Measurements from ENCODE around the gene FAM180B. TPM values are rescaled to one million over a fixed set of nuclear protein-coding genes. Genes with fewer than 3 reads are reported as not detected.

FAM180B gene
- total RNA-seq, 1 donor from 2014 or later = 0.31 TPM

- H3K27ac Mint-ChIP-seq (ENCODE audit: unreplicated experiment) = peak overlapping the region; percentile 53
- no peak for DNase-seq (ENCODE audit: low spot score)
- no peaks in the 10 kb centered on the region for H3K9me3 Mint-ChIP-seq (ENCODE audit: unreplicated experiment)
- peaks cover 27% of the 10 kb centered on the region for H3K36me3 Mint-ChIP-seq (ENCODE audit: low read depth, unreplicated experiment)
- H3K4me1 Mint-ChIP-seq (ENCODE audit: unreplicated experiment) = peaks cover 44% of the 10 kb centered on the region
- peaks cover 7% of the 10 kb centered on the region for H3K27me3 Mint-ChIP-seq (ENCODE audit: unreplicated experiment)
- no peak overlapping the region for H3K4me3 Mint-ChIP-seq (ENCODE audit: unreplicated experiment)
- no peak for TF ChIP-seq CTCF (IDR thresholded peaks at IDR 0.05; ENCODE audit: unreplicated experiment)
Measured at GRCh38 chr11:47573321-47573720, 13.2 kb upstream of the FAM180B start.

DNA sequence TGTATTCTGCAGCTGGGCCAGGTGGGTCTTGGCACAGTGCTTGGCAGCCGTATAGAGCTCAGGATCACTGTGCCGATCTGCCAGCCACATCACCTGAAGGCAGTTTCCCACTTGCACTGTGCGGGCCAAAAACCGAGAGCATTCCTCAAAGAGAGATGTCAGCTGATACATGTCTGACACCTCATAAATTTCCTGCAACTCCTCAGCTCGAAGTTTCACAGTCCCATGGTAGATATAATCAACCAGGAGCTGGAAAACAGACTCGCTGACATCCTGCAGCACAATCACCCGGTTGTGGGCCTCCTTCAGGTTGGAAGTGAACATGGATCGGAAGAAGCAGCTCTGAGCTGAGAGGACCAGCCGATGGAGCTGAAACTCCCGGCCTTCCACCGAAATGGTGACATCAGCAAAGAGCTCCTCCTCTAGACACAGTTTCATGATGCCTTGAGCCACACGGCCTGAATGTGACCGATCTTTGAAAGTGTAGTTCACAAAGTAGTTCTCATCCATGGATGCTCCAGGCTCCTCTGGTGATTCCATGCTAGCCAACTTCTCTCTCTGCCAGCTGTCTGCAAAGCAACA lies 8.9 kb upstream of the FAM180B start:
- H3K4me3 Mint-ChIP-seq (ENCODE audit: unreplicated experiment) = peak overlapping the region; percentile 100
- no peak for TF ChIP-seq CTCF (IDR thresholded peaks at IDR 0.05; ENCODE audit: unreplicated experiment)
- no peaks in the 10 kb centered on the region for H3K9me3 Mint-ChIP-seq (ENCODE audit: unreplicated experiment)
- H3K36me3 Mint-ChIP-seq (ENCODE audit: low read depth, unreplicated experiment) = peaks cover 48% of the 10 kb centered on the region
- H3K27me3 Mint-ChIP-seq (ENCODE audit: unreplicated experiment) = peaks cover 25% of the 10 kb centered on the region
- peaks cover 58% of the 10 kb centered on the region for H3K4me1 Mint-ChIP-seq (ENCODE audit: unreplicated experiment)
- no peak for DNase-seq (ENCODE audit: low spot score)
- peak overlapping the region; percentile 99 for H3K27ac Mint-ChIP-seq (ENCODE audit: unreplicated experiment)

DNA sequence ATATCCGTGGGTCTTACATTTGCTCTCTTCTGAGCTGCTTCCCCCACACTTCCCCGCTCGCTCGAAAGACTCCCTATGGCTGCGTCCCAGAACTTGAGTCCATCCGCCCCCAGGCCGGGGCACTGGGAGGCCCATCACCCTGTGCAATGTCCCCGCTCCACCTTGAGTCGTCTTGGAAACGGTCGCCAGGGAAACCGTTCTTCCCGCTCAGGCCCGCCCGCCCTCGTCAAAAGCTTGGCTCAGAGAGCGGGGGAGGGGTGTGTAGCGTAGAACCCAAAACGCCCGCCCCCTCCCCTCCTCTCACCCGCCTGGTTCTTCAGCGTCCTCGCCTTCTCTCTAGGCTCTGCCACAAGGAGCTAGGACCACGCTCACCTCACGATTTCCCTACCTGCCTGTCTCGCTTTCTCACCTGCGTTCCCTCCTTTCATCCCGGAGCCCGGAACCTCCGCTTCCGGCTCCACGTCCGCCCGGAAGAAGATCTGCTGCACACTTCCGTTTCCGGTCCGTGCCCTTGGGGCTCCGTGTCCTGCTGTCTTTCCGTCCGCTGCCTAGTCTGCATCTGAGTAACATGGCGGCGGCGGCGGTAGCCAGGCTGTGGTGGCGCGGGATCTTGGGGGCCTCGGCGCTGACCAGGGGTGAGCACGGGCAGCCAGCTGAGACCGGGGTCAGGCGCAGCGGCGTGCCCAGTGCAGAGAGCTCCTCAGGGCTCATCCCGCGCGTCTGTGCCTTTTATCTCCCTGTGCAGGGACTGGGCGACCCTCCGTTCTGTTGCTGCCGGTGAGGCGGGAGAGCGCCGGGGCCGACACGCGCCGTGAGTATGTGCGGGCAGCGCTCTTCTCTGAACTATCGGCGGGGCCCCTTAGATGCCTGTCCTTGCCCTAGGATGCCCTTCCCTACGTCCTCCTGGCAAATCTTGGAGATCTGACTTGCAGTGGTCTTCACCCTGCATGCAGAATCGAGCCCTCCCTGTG lies 7.7 kb upstream of the FAM180B start, which contains the start of the genes KBTBD4 and NDUFS3:
Gene KBTBD4, minus strand, starts transcription at position 447 of the 971 bp plus-strand sequence. Its CDS starts 19 bp downstream, at position 428.
Gene NDUFS3, plus strand, starts transcription at position 551 of the 971 bp plus-strand sequence. Its CDS starts 18 bp downstream, at position 569.
- TF ChIP-seq CTCF (IDR thresholded peaks at IDR 0.05; ENCODE audit: unreplicated experiment) = no peak
- Mint-ChIP-seq H3K36me3 (ENCODE audit: low read depth, unreplicated experiment) (peaks cover 48% of the 10 kb centered on the region), H3K4me1 (ENCODE audit: unreplicated experiment) (peaks cover 50% of the 10 kb centered on the region), H3K27me3 (ENCODE audit: unreplicated experiment) (peaks cover 33% of the 10 kb centered on the region), H3K4me3 (ENCODE audit: unreplicated experiment) (peak within 1 kb of the TSS; percentile 100), H3K9me3 (ENCODE audit: unreplicated experiment) (no peaks in the 10 kb centered on the region), H3K27ac (ENCODE audit: unreplicated experiment) (peak within 1 kb of the TSS; percentile 99)
- DNase-seq (ENCODE audit: low spot score) = peak; percentile 87

DNA sequence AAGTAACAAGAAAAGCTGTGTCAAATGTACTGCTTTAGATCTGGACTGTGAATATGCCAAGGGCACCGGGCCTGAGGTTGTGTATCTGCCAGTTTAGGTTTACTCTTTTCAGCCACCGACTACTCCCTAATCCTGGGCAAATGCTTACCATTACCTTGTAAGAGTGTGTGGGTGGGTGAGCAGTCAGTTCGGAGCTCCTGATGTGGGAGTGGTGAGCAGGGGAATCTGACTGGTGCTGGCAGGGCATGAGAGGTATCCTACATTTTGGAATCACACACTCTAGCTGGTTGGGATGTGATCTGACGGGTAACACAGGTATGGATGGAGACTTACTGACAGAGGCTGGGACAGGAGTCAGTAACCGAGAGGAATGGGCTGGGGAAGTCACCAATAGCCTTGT lies 2.6 kb upstream of the FAM180B start:
- Mint-ChIP-seq H3K36me3 (ENCODE audit: low read depth, unreplicated experiment) (peaks cover 41% of the 10 kb centered on the region), H3K9me3 (ENCODE audit: unreplicated experiment) (no peaks in the 10 kb centered on the region), H3K4me3 (ENCODE audit: unreplicated experiment) (peak overlapping the region; percentile 80), H3K27ac (ENCODE audit: unreplicated experiment) (peak overlapping the region; percentile 70), H3K27me3 (ENCODE audit: unreplicated experiment) (peaks cover 35% of the 10 kb centered on the region), H3K4me1 (ENCODE audit: unreplicated experiment) (peaks cover 47% of the 10 kb centered on the region)
- no peak for TF ChIP-seq CTCF (IDR thresholded peaks at IDR 0.05; ENCODE audit: unreplicated experiment)
- no peak for DNase-seq (ENCODE audit: low spot score)

Data from endothelial cell (in vitro differentiated cells).